DOHH2 (cell line): ENCODE measurements around the gene CMIP.

ENCODE experiments used
- H3F3A ChIP-seq: fragments of 200-600 bp; sonication (generic), shearing (Covaris generic); 2 replicates; pipeline ENCODE4 v1.6.0; 2016; ENCODE audit warnings: antibody characterized with exemption, mild to moderate bottlenecking; ENCODE audit not compliant: control insufficient read depth, insufficient read depth
- H3K27ac ChIP-seq: fragments of 200-600 bp; sonication (generic); 2 replicates; pipeline ENCODE4 v1.5.1; 2014; ENCODE audit warnings: low read depth, mild to moderate bottlenecking, low read length, moderate library complexity
- H3K27me3 ChIP-seq: fragments of 200-600 bp; sonication (generic); 2 replicates; pipeline ENCODE4 v1.6.1; 2014; ENCODE audit warnings: mild to moderate bottlenecking, low read length, mixed read lengths; ENCODE audit not compliant: control insufficient read depth
- H3K36me3 ChIP-seq: fragments of 200-600 bp; sonication (generic); 2 replicates; pipeline ENCODE4 v1.6.1; 2014; ENCODE audit warnings: mild to moderate bottlenecking, low read length, moderate library complexity, mixed read lengths; ENCODE audit not compliant: control insufficient read depth
- H3K4me1 ChIP-seq: fragments of 200-600 bp; sonication (generic); 2 replicates; pipeline ENCODE4 v1.6.1; 2014; ENCODE audit warnings: mild to moderate bottlenecking, low read length, mixed read lengths; ENCODE audit not compliant: control insufficient read depth
- H3K4me2 ChIP-seq: fragments of 200-600 bp; sonication (generic); 2 replicates; pipeline ENCODE4 v1.6.0; 2014; ENCODE audit warnings: mild to moderate bottlenecking, low read length, moderate library complexity
- H3K4me3 ChIP-seq: fragments of 200-600 bp; sonication (generic); 2 replicates; pipeline ENCODE4 v1.5.1; 2014; ENCODE audit warnings: mild to moderate bottlenecking, low read length, mixed read lengths
- H3K79me2 ChIP-seq: fragments of 200-600 bp; sonication (generic); 2 replicates; pipeline ENCODE4 v1.6.1; 2014; ENCODE audit warnings: mild to moderate bottlenecking, low read length, mixed read lengths; ENCODE audit not compliant: control insufficient read depth
- H3K9me2 ChIP-seq: fragments of 200-600 bp; sonication (generic); replicated peaks from 2 replicates; pipeline ENCODE4 v1.6.1; 2014; ENCODE audit warnings: mild to moderate bottlenecking, low read length, mixed read lengths; ENCODE audit not compliant: control insufficient read depth
- H3K9me3 ChIP-seq: fragments of 200-600 bp; sonication (generic); 2 replicates; pipeline ENCODE4 v1.6.1; 2014; ENCODE audit warnings: antibody characterized with exemption, low read length, mixed read lengths; ENCODE audit not compliant: control insufficient read depth, insufficient read depth
- H4K20me1 ChIP-seq: fragments of 200-600 bp; sonication (generic); 2 replicates; pipeline ENCODE4 v1.6.0; 2014; ENCODE audit warnings: low read depth, mild to moderate bottlenecking, antibody characterized with exemption, low read length, moderate library complexity; ENCODE audit not compliant: control insufficient read depth, insufficient read depth
- CTCF ChIP-seq: fragments of 200-600 bp; sonication (generic); IDR thresholded peaks from one replicate; pipeline ENCODE4 v1.5.1; 2014; ENCODE audit warnings: antibody characterized with exemption, mild to moderate bottlenecking, low read depth, low read length; ENCODE audit not compliant: poor library complexity, severe bottlenecking
- EZH2phosphoT487 ChIP-seq: fragments of 200-600 bp; sonication (generic); IDR thresholded peaks from 2 replicates; pipeline ENCODE4 v1.6.1; 2017; ENCODE audit warnings: borderline replicate concordance, mild to moderate bottlenecking, antibody characterized with exemption, low read length, moderate library complexity, mixed read lengths

The CMIP gene

GRCh38 chr16:81568749-81569087, 124.1 kb downstream of the CMIP start:
- Histone ChIP-seq H3K9me2 (no peaks in the 10 kb centered on the region), H3K4me3 (no peak overlapping the region), H3K27me3 (no peaks in the 10 kb centered on the region), H3K36me3 (no peaks in the 10 kb centered on the region), H3K4me1 (no peaks in the 10 kb centered on the region), H3K4me2 (no peak overlapping the region), H3F3A (no peaks in the 10 kb centered on the region), H4K20me1 (0 out of 2 replicates have a peak, but pooled peaks cover 3% of the 10 kb centered on the region), H3K79me2 (no peaks in the 10 kb centered on the region), H3K9me3 (no peaks in the 10 kb centered on the region), H3K27ac (no peak overlapping the region)
- TF ChIP-seq EZH2phosphoT487 (no peak), CTCF (no peak)

- Histone ChIP-seq H3F3A (no peaks in the 10 kb centered on the region), H3K9me2 (no peaks in the 10 kb centered on the region), H3K9me3 (no peaks in the 10 kb centered on the region), H3K27ac (no peak overlapping the region), H3K4me3 (no peak overlapping the region), H3K4me2 (no peak overlapping the region), H3K27me3 (no peaks in the 10 kb centered on the region), H3K79me2 (no peaks in the 10 kb centered on the region), H3K4me1 (no peaks in the 10 kb centered on the region), H4K20me1 (0 out of 2 replicates have a peak, but pooled peaks cover 2% of the 10 kb centered on the region), H3K36me3 (no peaks in the 10 kb centered on the region)
- TF ChIP-seq EZH2phosphoT487, result no peak
- TF ChIP-seq CTCF, result no peak
These were observed 124.9 kb downstream of the CMIP start for GRCh38 chr16:81569361-81570034.

GRCh38 chr16:81570151-81570846, 125.7 kb downstream of the CMIP start:
- H3K9me2 ChIP-seq, result no peaks in the 10 kb centered on the region
- H3K27ac ChIP-seq, result no peak overlapping the region
- H3K4me3 ChIP-seq, result no peak overlapping the region
- no peak overlapping the region for H3K4me2 ChIP-seq
- no peaks in the 10 kb centered on the region for H3F3A ChIP-seq
- no peaks in the 10 kb centered on the region for H3K36me3 ChIP-seq
- TF ChIP-seq EZH2phosphoT487 (no peak), CTCF (no peak)
- no peaks in the 10 kb centered on the region for H3K79me2 ChIP-seq
- no peaks in the 10 kb centered on the region; the same call in 1 of the 2 replicates for H4K20me1 ChIP-seq
- no peaks in the 10 kb centered on the region for H3K4me1 ChIP-seq
- no peaks in the 10 kb centered on the region for H3K27me3 ChIP-seq
- H3K9me3 ChIP-seq, result no peaks in the 10 kb centered on the region
